GM18498 (cell line): Measurements from ENCODE around the gene ACAP2.
"Not testable (repeated sequence)": the region's sequence is repeated elsewhere in the genome, so short reads cannot be mapped to it uniquely, and the experiment has no call there.

Source experiments
- ATAC-seq: cut with Tn5 transposase; IDR thresholded peaks from one replicate; pipeline ENCODE4 v1.9.1; 2021; ENCODE audit warnings: mild to moderate bottlenecking, moderate library complexity; ENCODE audit not compliant: unreplicated experiment

Gene ACAP2, protein sequence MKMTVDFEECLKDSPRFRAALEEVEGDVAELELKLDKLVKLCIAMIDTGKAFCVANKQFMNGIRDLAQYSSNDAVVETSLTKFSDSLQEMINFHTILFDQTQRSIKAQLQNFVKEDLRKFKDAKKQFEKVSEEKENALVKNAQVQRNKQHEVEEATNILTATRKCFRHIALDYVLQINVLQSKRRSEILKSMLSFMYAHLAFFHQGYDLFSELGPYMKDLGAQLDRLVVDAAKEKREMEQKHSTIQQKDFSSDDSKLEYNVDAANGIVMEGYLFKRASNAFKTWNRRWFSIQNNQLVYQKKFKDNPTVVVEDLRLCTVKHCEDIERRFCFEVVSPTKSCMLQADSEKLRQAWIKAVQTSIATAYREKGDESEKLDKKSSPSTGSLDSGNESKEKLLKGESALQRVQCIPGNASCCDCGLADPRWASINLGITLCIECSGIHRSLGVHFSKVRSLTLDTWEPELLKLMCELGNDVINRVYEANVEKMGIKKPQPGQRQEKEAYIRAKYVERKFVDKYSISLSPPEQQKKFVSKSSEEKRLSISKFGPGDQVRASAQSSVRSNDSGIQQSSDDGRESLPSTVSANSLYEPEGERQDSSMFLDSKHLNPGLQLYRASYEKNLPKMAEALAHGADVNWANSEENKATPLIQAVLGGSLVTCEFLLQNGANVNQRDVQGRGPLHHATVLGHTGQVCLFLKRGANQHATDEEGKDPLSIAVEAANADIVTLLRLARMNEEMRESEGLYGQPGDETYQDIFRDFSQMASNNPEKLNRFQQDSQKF

DNA sequence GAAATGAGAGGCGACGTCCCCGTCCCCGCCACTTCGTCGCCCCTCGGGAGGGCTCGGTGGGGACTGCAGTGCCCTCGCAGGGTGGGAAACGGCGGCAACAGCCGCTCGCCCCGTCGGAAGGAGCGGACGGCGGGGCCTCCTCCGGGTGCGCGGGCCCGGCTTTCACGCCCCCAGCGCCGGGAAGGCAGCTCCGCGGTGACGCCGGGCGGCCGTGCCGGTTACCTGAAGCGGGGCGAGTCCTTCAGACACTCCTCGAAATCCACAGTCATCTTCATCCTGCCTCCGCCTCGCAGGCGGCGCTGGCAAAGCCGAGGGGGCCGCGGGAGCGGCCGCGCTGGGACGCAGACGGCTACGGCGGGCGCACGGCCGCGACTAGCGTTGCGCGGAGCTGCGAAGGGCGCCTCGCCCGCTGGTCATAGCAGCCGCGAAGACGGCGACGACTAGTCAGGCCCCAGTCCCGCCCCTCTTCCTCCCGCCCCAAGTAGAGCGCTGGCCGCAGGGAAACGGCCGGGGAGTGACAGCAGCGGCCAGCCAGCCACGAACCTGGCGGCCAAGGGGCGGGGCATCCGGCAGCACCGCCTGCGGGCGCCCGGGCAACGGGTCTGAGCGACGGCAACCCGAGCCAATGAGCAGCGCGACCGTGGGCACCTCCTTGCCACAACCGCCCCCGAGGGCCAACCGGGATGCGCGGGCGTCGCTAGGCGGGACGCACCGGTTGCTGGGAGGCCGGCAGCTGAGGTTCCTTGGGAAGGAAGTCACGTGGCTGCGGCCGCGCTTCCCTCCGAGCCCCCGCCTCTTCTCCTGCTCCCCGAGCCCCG, at the start of gene ACAP2:
TSS of gene ACAP2 (minus strand) at position 448 of the 818 bp plus-strand sequence. CDS start at position 275, 173 bp downstream.
- ATAC-seq: peak; percentile 96

DNA sequence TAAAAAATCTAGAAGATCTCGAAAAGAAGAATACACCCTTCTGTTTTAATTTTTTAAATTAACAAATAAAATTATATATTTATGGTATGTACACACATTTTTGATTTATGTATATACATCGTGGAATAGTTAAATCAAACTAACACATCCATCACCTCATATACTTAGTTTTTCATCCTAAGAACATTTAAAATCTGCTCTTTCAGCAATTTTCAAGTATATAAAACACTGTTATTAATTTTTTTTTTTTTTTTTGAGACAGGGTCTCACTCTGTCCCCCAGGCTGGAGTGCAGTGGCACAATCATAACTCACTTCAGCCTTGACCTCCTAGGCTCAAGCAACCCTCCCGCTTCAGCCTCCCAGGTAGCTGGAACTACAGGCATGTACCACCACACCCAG, 32.8 kb upstream of the ACAP2 start:
- ATAC-seq: no peak

DNA sequence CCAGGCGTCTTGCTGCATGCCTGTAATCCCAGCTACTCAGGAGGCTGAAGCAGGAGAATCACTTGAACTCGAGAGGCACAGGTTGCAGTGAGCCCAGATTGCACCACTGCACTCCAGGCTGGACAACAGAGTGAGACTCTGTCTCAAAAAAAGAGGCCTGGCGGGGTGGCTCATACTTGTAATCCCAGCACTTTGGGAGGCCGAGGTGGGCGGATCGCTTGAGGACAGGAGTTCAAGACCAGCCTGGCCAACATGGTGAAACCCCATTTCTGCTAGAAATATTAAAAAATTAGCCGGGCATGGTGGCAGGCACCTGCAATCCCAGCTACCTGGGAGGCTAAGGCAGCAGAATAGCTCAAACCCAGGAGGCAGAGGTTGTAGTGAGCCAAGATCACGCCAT, 32.3 kb upstream of the ACAP2 start:
- ATAC-seq: not testable (repeated sequence)

DNA sequence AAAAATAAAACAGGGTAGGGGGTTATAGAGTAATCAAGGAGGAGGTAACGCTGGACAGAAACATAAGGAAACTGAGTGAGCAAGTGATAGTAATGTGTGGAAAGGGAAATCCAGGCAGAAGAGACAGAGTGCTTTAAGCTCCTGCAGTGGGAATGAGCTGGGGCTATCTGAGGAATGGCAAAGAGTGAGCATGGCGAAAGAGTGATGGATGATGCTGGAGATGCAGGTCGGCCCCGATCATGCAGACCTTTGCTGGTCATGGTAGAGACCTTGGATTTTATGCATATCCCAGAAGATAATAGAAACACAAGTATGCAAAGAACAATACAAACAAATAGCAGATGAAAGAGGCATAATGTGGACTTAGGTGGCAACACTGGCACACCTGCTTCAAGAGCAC, 26.0 kb upstream of the ACAP2 start:
- no peak for ATAC-seq

DNA sequence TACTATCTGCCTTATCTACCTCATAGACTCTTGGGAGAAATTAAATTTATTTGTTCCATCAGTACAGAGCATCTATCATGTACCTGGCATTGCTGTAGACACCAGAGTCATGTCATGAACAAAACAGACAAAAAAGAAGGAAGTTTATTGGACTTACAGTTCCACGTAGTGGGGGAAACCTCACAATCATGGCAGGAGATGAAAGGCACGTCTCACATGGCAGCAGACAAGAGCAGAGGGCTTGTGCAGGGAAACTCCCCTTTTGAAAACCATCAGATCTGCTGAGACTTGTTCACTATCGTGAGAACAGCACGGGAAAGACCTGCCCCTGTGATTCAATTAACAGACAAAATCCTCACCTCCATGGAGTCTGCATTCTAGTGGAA, 25.6 kb upstream of the ACAP2 start:
- ATAC-seq: no peak

DNA sequence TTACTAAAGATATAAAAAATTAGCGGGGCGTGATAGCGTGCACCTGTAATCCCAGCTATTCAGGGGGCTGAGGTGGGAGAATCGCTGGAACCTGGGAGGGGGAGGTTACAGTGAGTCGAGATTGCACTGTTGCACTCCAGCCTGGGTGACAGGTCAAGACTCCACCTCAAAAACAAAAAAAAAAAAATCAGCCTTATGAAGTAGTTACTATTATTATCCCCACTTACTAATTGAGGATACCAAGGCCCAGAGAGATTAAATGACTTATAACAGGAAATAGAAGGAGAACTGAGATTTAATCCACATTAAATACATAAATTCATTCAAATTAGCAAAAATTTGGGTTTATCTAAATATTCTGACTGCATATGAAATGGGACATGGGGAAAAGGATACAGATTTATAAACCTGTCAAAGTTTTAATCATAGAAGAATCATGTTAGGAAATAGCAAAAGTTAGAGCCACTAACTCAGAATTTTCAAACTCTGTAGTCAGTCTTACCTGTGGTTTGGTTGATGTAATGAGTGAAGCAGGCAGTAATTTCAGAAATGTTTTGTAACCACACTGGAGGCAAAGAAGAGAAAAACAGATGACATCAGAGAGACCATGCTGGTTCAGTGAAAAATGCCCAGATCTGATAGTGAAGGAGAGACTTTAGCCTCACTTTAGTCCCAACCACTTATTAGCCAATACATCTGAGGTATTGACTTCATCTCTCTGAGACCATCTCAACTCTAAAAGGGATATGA, 25.0 kb upstream of the ACAP2 start:
- ATAC-seq: no peak

DNA sequence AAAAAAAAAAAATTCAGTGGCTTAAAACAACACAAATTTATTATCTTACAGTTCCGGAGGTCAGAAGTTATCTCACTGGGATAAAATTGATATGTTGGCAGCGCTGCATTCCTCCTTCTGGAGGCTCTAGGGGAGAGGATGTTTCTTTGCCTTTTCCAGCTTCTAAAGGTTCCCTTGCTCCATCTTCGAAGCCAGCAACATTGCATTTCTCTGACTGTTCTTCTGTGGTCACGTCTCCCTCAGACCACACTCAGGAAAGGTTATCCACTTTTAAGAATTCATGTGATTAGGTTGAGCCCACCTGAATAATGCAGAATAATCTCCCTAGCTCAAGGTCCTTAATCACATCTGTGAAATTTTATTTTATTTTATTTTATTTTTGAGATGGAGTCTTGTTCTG, 23.4 kb upstream of the ACAP2 start:
- no peak for ATAC-seq

DNA sequence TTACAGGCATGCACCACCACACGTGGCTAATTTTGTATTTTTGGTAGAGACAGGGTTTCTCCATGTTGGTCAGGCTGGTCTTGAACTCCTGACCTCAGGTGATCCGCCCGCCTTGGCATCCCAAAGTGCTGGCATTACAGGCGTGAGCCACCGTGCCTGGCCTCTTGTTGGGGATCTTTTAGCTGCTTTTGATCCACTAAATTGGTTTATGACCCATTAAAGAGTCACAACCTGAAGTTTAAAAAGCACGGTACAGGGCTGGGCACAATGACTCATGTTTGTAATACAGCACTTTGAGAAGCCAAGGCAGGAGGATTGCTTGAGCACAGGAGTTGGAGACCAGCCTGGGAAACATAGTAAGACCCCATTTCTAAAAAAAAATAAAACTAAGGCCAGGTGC, 20.1 kb upstream of the ACAP2 start:
- ATAC-seq: not testable (repeated sequence)

DNA sequence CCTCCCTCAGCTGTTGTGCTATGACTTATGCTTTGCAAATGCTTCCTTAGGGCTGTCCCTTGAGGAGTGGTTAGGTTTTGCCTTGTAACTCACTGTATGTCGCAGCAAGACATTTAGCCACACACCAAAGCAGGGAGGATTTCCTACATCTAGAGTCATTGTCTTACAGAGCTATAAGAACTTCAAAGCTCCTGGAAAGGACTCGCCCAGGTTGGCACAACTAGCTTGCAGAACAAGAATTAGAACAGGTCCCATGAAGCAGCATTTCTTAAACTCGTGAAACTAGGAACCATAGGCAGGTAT, 19.4 kb upstream of the ACAP2 start:
- ATAC-seq: no peak

DNA sequence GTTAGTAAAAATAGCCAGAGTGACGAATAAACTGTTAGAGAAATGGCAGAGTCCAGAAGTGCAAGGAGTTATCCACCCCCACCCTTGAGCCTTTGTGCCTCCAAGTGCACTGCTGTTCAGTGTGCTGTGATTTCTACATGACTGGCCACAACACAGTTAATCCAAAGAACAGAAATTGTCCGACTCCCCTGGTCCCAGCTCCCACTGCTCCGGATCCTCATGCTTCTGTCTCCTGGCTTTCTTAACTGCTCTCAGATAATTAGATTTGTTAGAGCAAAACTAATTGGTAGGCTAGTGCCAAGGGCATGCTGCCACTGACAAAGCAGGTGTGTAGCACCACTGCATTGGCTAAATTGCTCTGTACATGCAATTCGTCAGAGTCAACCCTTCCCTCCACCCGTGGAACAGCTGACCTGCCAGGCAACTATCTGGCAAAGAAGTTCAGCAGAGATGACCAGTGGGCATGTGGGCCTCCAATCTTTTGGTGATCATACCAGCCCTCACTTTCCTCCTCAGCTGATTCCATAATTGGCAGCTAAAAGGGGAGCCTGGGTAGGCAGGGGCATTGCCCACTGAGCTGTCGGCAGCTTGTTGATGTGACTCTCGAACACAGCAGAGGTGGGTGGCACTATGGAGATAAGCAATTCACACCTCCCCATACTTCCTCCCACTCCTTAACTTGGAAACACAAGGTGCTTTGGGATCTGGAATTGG, 18.9 kb upstream of the ACAP2 start:
- ATAC-seq: no peak

DNA sequence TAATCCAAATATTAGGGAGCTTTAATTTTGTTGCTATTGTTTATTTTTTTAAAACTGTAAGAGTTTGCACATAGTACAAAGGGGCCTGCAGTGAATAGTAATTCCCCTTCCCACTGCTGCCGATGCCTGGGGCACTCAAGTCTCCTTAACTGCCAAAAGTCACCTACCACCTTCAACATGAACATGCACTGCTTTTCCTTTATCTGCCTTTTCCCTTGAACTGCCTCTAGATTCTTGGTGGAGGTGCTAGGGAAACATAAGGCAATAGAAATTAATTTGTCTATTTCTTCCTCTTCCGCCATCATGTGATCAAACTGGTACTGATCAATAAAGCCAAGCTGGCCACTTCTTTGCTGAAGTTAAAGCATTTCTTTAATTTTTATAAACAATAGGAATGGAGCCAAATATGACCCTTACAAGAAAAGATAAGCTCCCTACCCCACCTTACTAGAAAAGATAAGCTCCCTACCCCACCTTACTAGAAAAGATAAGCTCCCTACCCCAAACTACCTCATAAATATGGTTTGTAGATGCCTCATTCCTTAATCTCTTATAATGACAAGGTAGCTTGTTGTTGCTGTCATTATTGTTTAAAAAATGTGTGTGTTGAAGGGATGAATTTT, 17.4 kb upstream of the ACAP2 start:
- no peak for ATAC-seq

DNA sequence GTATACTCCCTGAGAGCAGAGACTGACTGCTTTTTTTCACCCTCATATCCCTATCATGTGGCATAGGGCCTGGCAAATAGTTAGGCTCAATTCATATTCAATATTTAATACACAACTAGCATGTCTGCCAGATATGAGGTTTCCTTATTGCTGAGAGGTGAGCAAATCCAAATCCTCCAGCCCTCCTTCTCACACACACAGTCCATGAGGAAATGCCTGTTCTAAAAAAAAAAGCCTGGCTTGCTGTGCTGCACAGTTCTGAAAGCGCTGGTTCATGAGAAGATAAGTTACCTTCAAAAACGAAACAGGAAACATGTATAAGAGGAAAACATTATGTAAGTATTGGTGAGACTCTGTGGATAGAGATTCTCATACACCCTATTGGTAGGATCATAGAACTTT, 15.5 kb upstream of the ACAP2 start:
- ATAC-seq: no peak

DNA sequence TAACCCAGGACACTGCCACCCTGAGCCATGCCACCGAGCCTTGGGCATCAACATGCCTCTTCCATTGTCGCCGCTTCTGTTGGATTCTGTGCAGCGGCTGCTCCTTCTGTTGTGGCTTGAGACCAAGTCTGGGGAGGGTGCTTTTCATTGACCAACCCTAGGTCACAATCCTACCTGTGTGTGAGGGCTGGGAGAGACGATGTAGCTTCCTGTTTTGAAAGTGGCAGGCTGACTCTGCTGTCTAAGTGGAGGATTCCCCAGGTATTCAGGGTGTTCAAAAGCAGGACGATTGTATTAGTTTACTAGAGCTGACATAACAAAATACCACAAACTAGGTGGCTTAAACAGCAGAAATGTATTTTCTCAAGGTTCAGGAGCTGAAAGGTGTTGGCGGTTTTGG, 13.0 kb upstream of the ACAP2 start:
- ATAC-seq: no peak

DNA sequence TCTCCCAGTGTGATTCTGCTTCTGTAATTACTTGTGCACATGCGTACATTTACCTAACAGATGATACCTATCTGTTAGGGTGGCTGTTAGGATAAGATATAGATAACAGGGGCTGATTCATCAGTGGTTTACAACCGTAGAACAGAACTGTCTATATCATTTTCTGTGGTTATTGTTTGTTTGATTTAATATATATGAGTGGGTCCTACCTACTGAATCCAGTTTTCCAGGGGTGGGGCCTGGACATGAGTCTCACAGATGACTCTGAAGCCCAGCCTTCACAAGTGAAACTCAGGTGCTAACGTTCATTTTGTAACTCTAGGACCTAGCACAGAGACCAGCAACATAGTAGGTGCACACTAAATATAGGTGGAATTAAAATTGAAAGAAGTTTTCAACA, 10.4 kb upstream of the ACAP2 start:
- ATAC-seq: no peak

DNA sequence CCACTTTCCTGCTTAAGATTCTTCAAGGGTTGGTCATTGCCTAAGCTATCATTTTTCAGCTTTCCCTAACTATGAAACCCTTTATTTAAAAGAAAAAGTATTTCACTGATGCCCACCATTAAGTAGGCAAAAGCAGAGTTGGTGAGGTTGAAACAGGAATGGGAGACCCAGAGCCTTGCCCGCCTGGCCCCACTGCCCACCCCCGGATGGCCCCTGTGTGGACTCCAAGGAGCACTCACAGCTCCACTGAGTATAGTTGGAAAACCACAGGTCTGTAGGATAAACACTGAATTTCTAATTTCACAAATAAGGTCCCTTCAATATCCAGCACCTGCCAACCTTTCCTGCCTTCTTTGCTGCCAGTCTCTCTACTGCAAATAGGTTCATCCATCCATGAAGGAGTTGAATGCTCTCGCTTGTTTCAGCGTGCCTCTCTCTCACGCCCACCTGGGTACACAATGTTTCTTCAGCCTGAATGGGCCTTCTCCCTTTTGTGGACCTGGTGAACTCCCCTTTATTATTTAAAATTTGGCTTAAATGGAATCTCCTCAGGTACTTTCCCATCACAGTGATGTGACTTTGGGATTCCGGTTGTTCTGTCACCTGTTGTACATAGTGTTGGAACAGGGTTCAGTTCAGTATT, 8.7 kb upstream of the ACAP2 start:
- ATAC-seq: no peak

DNA sequence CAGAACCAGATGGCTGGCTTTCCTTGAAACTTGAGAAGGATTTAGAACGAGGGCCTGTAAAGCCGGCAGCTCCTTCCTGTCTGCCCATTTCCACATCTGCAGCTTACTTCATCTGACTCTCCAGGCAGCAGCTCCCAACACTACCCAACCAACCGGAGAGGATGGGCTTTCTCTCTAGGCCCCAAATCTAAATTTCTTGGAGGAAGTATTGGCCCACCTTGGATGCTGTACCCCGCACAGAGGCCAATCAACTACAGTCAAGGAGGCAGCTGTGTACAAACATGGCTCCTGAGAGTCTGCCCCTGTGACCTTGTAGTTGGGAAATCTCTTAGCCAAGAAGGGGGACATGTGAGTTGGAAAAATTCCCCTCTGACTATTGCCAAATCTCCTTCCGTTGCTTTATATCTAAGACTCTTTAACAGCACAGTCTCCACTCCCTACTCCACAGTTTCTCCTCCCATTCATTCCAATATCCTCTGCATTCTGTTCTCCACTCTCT, 8.0 kb upstream of the ACAP2 start:
- ATAC-seq: no peak

DNA sequence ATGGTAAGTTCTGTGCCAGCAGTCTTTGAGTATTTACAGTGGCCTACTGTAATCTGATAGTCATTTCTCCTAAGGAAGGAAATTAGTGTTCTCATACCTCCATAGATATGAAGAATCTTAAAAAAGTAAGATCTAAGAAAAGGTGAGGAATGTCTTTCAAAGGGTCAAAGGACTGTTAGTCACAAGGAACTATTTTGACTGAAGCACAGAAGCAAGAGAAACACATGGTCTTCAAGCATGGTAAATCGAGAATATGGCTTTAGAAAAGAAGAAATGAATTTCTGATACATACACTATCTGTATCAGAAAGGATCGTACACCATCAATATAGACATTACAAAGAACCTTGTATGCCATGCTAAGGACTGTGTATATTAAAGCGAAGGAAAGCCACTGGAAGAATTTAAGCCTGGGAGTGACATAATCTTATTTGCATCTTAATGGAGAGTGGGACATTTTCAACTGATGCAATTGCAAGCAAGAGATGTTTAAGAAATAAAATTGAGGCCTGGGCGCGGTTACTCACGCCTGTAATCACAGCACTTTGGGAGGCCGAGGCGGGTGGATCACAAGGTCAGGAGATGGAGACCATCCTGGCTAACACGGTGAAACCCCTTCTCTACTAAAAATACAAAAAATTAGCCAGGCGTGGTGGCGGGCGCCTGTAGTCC, 5.5 kb upstream of the ACAP2 start:
- ATAC-seq: no peak

DNA sequence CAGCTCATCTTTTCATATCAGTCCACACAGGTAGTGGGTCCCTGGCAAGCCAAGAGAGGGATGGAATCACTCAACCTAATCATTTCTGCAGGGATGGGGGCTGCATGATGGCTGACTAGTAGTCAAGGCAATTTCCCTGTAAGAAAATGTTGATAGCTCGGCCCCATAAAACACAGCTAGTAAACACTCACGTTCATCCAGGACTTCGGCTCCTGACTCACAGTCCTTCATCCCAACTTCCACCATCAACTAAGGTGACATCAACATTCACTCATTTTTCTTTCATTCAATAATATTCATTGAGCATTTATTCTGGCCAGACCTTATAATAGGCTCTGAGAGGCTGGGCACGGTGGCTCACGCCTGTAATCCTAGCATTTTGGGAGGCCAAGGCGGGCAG, 4.4 kb upstream of the ACAP2 start:
- ATAC-seq: no peak

DNA sequence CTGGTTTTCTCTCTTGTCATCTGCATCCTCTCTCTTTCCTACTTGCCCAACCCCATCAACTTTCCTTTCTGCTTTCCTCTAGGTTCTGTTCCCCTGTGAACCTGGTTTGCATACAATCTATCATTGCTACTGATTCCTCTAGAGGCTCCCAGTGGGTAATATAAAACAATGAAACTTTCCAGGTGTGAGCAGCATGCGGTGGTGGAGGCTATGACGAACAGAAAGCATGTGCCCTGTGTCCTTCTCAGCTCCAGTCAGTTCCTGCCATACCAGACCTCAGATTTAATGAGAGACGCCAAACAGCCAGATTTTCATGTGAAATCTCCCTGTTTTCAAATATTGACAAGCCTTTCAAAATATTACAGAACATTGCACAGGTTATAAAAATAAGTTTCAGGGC, 3.5 kb upstream of the ACAP2 start:
- no peak for ATAC-seq
